IMR-90 (cell line): ENCODE results near the gene ADCK1. TPM values are rescaled to one million over a fixed set of nuclear protein-coding genes. Genes with fewer than 3 reads are reported as not detected.

Experiments used
- ATAC-seq: fragments of 200-7000 bp; cut with Tn5 transposase; 2 replicates; pipeline ENCODE4 v1.9.1; 2020; ENCODE audit warnings: low read depth, mild to moderate bottlenecking, moderate library complexity
- BruUV-seq: library from RNA; stranded (reverse); fragments of 400-500 nt; replicated peaks from 2 replicates; lab custom pipeline; 2021; lab: Mats Ljungman, UMichigan
- CTCF ChIA-PET: fragments of 300-600 bp; formaldehyde crosslinking; extraction: SDS; loops from one replicate; lab custom pipeline; 2021; ENCODE audit warnings: antibody characterized with exemption; lab: Yijun Ruan, JAX
- POLR2A ChIA-PET: fragments of 300-600 bp; sonication (Branson Sonifier 250); formaldehyde crosslinking; loops from one replicate; lab custom pipeline; 2022; ENCODE audit warnings: antibody characterized with exemption; ENCODE audit not compliant: unreplicated experiment; lab: Charles Lee
- DNase-seq: peaks from one replicate; pipeline ENCODE4 v3.0.0; 2013
- H2AFZ ChIP-seq: replicated peaks from 2 replicates; pipeline ENCODE3; 2013; ENCODE audit warnings: low read length, mild to moderate bottlenecking; ENCODE audit not compliant: poor library complexity
- H2AK5ac ChIP-seq: 2 replicates; pipeline ENCODE4 v1.6.1; 2013; ENCODE audit warnings: low read depth, low read length, inconsistent platforms
- H2AK9ac ChIP-seq: replicated peaks from 2 replicates; pipeline ENCODE3; 2013; ENCODE audit warnings: mild to moderate bottlenecking, low read depth, low read length, moderate library complexity; ENCODE audit not compliant: poor library complexity
- H2BK120ac ChIP-seq: 2 replicates; pipeline ENCODE4 v1.6.1; 2013; ENCODE audit warnings: low read depth, low read length, inconsistent platforms
- H2BK15ac ChIP-seq: 3 replicates; pipeline ENCODE4 v1.6.1; 2013; ENCODE audit warnings: low read depth, low read length, inconsistent platforms
- H2BK20ac ChIP-seq: 2 replicates; pipeline ENCODE4 v1.6.1; 2013; ENCODE audit warnings: low read depth, mild to moderate bottlenecking, inconsistent platforms, low read length, moderate library complexity
- H2BK5ac ChIP-seq: 2 replicates; pipeline ENCODE4 v1.6.1; 2013; ENCODE audit warnings: mild to moderate bottlenecking, low read depth, low read length, inconsistent platforms; ENCODE audit not compliant: poor library complexity, severe bottlenecking
- H3K14ac ChIP-seq: replicated peaks from 2 replicates; pipeline ENCODE4 v1.6.1; 2013; ENCODE audit warnings: low read depth, low read length, inconsistent platforms
- H3K18ac ChIP-seq: 2 replicates; pipeline ENCODE4 v1.6.1; 2013; ENCODE audit warnings: low read depth, low read length, control low read depth
- H3K23ac ChIP-seq: 2 replicates; pipeline ENCODE4 v1.6.1; 2013; ENCODE audit warnings: low read depth, low read length, inconsistent platforms
- H3K27ac ChIP-seq: 2 replicates; pipeline ENCODE4 v1.5.1; 2013; ENCODE audit warnings: mild to moderate bottlenecking, control low read depth, low read length; ENCODE audit not compliant: insufficient read depth
- H3K27me3 ChIP-seq: 2 replicates; pipeline ENCODE4 v1.6.1; 2013; ENCODE audit warnings: low read length; ENCODE audit not compliant: control insufficient read depth, insufficient read depth
- H3K36me3 ChIP-seq: 2 replicates; pipeline ENCODE4 v1.6.1; 2013; ENCODE audit warnings: low read length, mixed read lengths; ENCODE audit not compliant: control insufficient read depth, insufficient read depth
- H3K4ac ChIP-seq: 2 replicates; pipeline ENCODE4 v1.6.1; 2013; ENCODE audit warnings: low read depth, low read length, inconsistent platforms
- H3K4me1 ChIP-seq: 2 replicates; pipeline ENCODE4 v1.6.1; 2013; ENCODE audit warnings: low read length, mixed read lengths; ENCODE audit not compliant: control insufficient read depth, insufficient read depth
- H3K4me2 ChIP-seq: 2 replicates; pipeline ENCODE4 v1.6.1; 2013; ENCODE audit warnings: low read depth, mild to moderate bottlenecking, control low read depth, low read length, moderate library complexity
- H3K4me3 ChIP-seq: 2 replicates; pipeline ENCODE4 v1.5.1; 2013; ENCODE audit warnings: low read depth, mild to moderate bottlenecking, control low read depth, low read length, moderate library complexity; ENCODE audit not compliant: insufficient read depth
- H3K56ac ChIP-seq: 2 replicates; pipeline ENCODE4 v1.6.1; 2013; ENCODE audit warnings: low read length, inconsistent platforms; ENCODE audit not compliant: insufficient read depth; ENCODE audit errors: extremely low read depth
- H3K79me1 ChIP-seq, 2 experiments: 2 replicates each; pipeline ENCODE4 v1.6.1; 2013; ENCODE audit warnings: low read length in 2 of 2, inconsistent platforms in 1 of 2, low read depth in 1 of 2
- H3K9ac ChIP-seq: 2 replicates; pipeline ENCODE4 v1.6.1; 2013; ENCODE audit warnings: low read depth, low read length, control low read depth
- H3K9me1 ChIP-seq: 2 replicates; pipeline ENCODE4 v1.6.1; 2013; ENCODE audit warnings: low read length, inconsistent platforms; ENCODE audit not compliant: insufficient read depth
- H3K9me3 ChIP-seq: 2 replicates; pipeline ENCODE4 v1.6.1; 2013; ENCODE audit warnings: low read length; ENCODE audit not compliant: control insufficient read depth, insufficient read depth
- H4K20me1 ChIP-seq: 2 replicates; pipeline ENCODE4 v1.6.1; 2013; ENCODE audit warnings: low read length, inconsistent platforms; ENCODE audit not compliant: insufficient read depth
- H4K5ac ChIP-seq: 2 replicates; pipeline ENCODE4 v1.6.1; 2013; ENCODE audit warnings: mild to moderate bottlenecking, low read depth, low read length, control low read depth
- H4K8ac ChIP-seq, 2 experiments: 2 replicates each; pipeline ENCODE4 v1.6.1; 2013; ENCODE audit warnings: low read depth in 2 of 2, low read length in 2 of 2, control low read depth in 1 of 2, inconsistent platforms in 1 of 2
- H4K91ac ChIP-seq: 2 replicates; pipeline ENCODE4 v1.6.1; 2013; ENCODE audit warnings: low read depth, low read length, inconsistent platforms; ENCODE audit not compliant: insufficient read depth
- CEBPB ChIP-seq: IDR thresholded peaks from 2 replicates; pipeline ENCODE4 v1.6.1; 2012; ENCODE audit warnings: low read depth, low read length, improper control_type of control experiment
- CHD1 ChIP-seq: IDR thresholded peaks from 2 replicates; pipeline ENCODE4 v1.6.1; 2012; ENCODE audit warnings: low read depth, low read length, improper control_type of control experiment
- CTCF ChIP-seq: conservative IDR thresholded peaks from 2 replicates; pipeline ENCODE4 v1.5.1; 2012; ENCODE audit warnings: mild to moderate bottlenecking, low read depth, low read length, improper control_type of control experiment
- MXI1 ChIP-seq: IDR thresholded peaks from 2 replicates; pipeline ENCODE4 v1.6.1; 2012; ENCODE audit warnings: low read depth, mild to moderate bottlenecking, low read length, moderate library complexity, borderline replicate concordance
- RAD21 ChIP-seq: IDR thresholded peaks from 2 replicates; pipeline ENCODE4 v1.6.1; 2012; ENCODE audit warnings: low read length, improper control_type of control experiment
- SMC3 ChIP-seq: fragments of 150-350 bp; IDR thresholded peaks from 2 replicates; pipeline ENCODE4 v1.6.1; 2016; ENCODE audit warnings: low read depth, mild to moderate bottlenecking, antibody characterized with exemption, low read length, moderate library complexity
- WGBS, 2 experiments: methylation state at CpG; one replicate each; pipeline versions ENCODE4 v1.1.5 to v1.1.7; 2013; ENCODE audit warnings: missing lambda C conversion rate in 2 of 2; ENCODE audit not compliant: insufficient read length in 1 of 2; ENCODE audit errors: extremely low coverage in 2 of 2; 5-methylcytosine and 5-hydroxymethylcytosine counted together
- dilution Hi-C: fragments of 300-500 bp; cut with HindIII; formaldehyde crosslinking; loops from one replicate; pipeline ENCODE4 v1.14.3; 2018; ENCODE audit warnings: low sequenced_read_pairs; ENCODE audit not compliant: unreplicated experiment
- in situ Hi-C: fragments of 300-500 bp; cut with MboI; formaldehyde crosslinking; loops from 3 replicates; pipeline ENCODE4 v1.14.3; 2019; ENCODE audit warnings: low sequenced_read_pairs, inconsistent platforms, mixed read lengths
- intact Hi-C: fragments of 100-400 bp; cut with micrococcal nuclease; formaldehyde crosslinking; loops from 2 replicates; pipeline ENCODE4 v1.10.0; 2022
- polyA plus RNA-seq, 3 experiments: library from polyadenylated mRNA; depleted of rRNA; stranded (reverse); fragments of >200 nt; gene quantifications; 2 replicates each; pipeline ENCODE4 v1.2.3, GENCODE V29; 2012; ENCODE audit warnings: low replicate concordance in 1 of 3
- total RNA-seq: library from RNA; depleted of rRNA; stranded (reverse); fragments of >200 nt; gene quantifications from 2 replicates; pipeline ENCODE4 v1.2.3, GENCODE V29; 2012

ADCK1 gene
- total and polyA plus RNA-seq, 2 of the 4 experiments (the other 2 are of a cell fraction), result 1.6 to 4.6 TPM

GRCh38 chr14:77862154-77862786 is 62.4 kb downstream of the ADCK1 start:
- in situ Hi-C loops (loop anchor here (25.0 kb wide), 2 partner anchors 725 to 975 kb away; no protein-coding TSS in a partner anchor), dilution Hi-C loops (no loop called here), intact Hi-C loops (loop anchor here (1.0 to 10.0 kb wide), 5 partner anchors 163 to 1043 kb away; no protein-coding TSS in a partner anchor)
- ATAC-seq, result peak; percentile 87
- H3K9me3 ChIP-seq, result no peaks in the 10 kb centered on the region
- H4K20me1 ChIP-seq, result no peaks in the 10 kb centered on the region; the same call in 1 of the 2 replicates
- DNase-seq, result peak; percentile 49
- H2AK5ac ChIP-seq, result no peak overlapping the region
- no peak overlapping the region for H4K91ac ChIP-seq
- no peak overlapping the region for H2AFZ ChIP-seq
- H3K56ac ChIP-seq, result no peak overlapping the region
- BruUV-seq, result no TSS peak
- 0% methylated on average over 2 of the region's 11 CpGs; no CpG with 5 or more reads in 1 of the 2 experiments for WGBS, 2 experiments
- no peak overlapping the region for H2BK20ac ChIP-seq
- no peak overlapping the region for H3K23ac ChIP-seq
- H4K8ac ChIP-seq, result no peak overlapping the region
- no peaks in the 10 kb centered on the region for H3K27me3 ChIP-seq
- TF ChIP-seq MXI1 (no peak), CEBPB (no peak), SMC3 (peak; percentile 66), CHD1 (no peak), CTCF (peak; percentile 80), RAD21 (peak; percentile 75)
- no peak overlapping the region for H2BK120ac ChIP-seq
- no peak overlapping the region for H3K4me2 ChIP-seq
- no peak overlapping the region for H3K4me3 ChIP-seq
- no peak overlapping the region for H3K14ac ChIP-seq
- H2AK9ac ChIP-seq, result no peak overlapping the region
- no peaks in the 10 kb centered on the region for H3K9me1 ChIP-seq
- H4K5ac ChIP-seq, result no peak overlapping the region
- no peaks in the 10 kb centered on the region for H3K36me3 ChIP-seq
- no peak overlapping the region for H2BK15ac ChIP-seq
- ChIA-PET POLR2A (no interaction called here), CTCF (interaction anchor here (0.6 to 1.7 kb wide), 8 partner anchors 8 to 985 kb away, joined by 3 to 10 read pairs (median 3); no protein-coding TSS in a partner anchor)
- no peak overlapping the region for H2BK5ac ChIP-seq
- H3K18ac ChIP-seq, result no peak overlapping the region
- no peak overlapping the region for H3K4ac ChIP-seq
- no peaks in the 10 kb centered on the region for H3K79me1 ChIP-seq
- no peak overlapping the region for H3K9ac ChIP-seq
- no peak overlapping the region for H3K27ac ChIP-seq
- no peaks in the 10 kb centered on the region for H3K4me1 ChIP-seq
